GM23248 (cell line): ENCODE results near the gene CNTN4. TPM values are rescaled to one million over a fixed set of nuclear protein-coding genes. Genes with fewer than 3 reads are reported as not detected.

Experiments
- DNase-seq: peaks from one replicate; pipeline ENCODE4 v3.0.0-alpha.2; 2015
- H2AFZ ChIP-seq: fragments of 200-600 bp; sonication (generic); 2 replicates; pipeline ENCODE4 v1.6.1; 2016; ENCODE audit warnings: antibody characterized with exemption
- H3F3A ChIP-seq: fragments of 200-600 bp; sonication (generic); 2 replicates; pipeline ENCODE4 v1.6.1; 2016; ENCODE audit warnings: mild to moderate bottlenecking, antibody characterized with exemption, mixed run types; ENCODE audit not compliant: insufficient read depth
- H3K27ac ChIP-seq: fragments of 200-600 bp; sonication (generic); 2 replicates; pipeline ENCODE4 v1.5.1; 2016; ENCODE audit warnings: mild to moderate bottlenecking
- H3K27me3 ChIP-seq: fragments of 200-600 bp; sonication (generic); replicated peaks from 2 replicates; pipeline ENCODE4 v1.6.1; 2016; ENCODE audit warnings: mild to moderate bottlenecking; ENCODE audit not compliant: insufficient read depth
- H3K36me3 ChIP-seq: fragments of 200-600 bp; sonication (generic); 2 replicates; pipeline ENCODE4 v1.6.1; 2016; ENCODE audit warnings: low read depth, mild to moderate bottlenecking
- H3K4me1 ChIP-seq: fragments of 200-600 bp; sonication (generic); 2 replicates; pipeline ENCODE4 v1.6.1; 2016; ENCODE audit warnings: mild to moderate bottlenecking; ENCODE audit not compliant: insufficient read depth
- H3K4me2 ChIP-seq: fragments of 200-600 bp; sonication (generic); one replicate; pipeline ENCODE4 v1.6.1; 2016; ENCODE audit warnings: mild to moderate bottlenecking; ENCODE audit not compliant: unreplicated experiment
- H3K4me3 ChIP-seq: fragments of 200-600 bp; sonication (generic); 2 replicates; pipeline ENCODE4 v1.5.1; 2016; ENCODE audit warnings: mild to moderate bottlenecking
- H3K79me2 ChIP-seq: fragments of 200-600 bp; sonication (generic); 2 replicates; pipeline ENCODE4 v1.6.1; 2016; ENCODE audit warnings: mild to moderate bottlenecking; ENCODE audit not compliant: insufficient read depth
- H3K9ac ChIP-seq: fragments of 200-600 bp; sonication (generic); 2 replicates; pipeline ENCODE4 v1.6.1; 2016; ENCODE audit warnings: mild to moderate bottlenecking
- H3K9me2 ChIP-seq: fragments of 200-600 bp; sonication (generic); 2 replicates; pipeline ENCODE4 v1.6.1; 2016; ENCODE audit warnings: mixed run types, mild to moderate bottlenecking, moderate library complexity; ENCODE audit not compliant: insufficient read depth
- H3K9me3 ChIP-seq: fragments of 200-600 bp; sonication (generic); one replicate; pipeline ENCODE4 v1.6.1; 2017; ENCODE audit warnings: low read depth
- H4K20me1 ChIP-seq: fragments of 200-600 bp; sonication (generic); 2 replicates; pipeline ENCODE4 v1.6.0; 2016; ENCODE audit not compliant: insufficient read depth
- EZH2 ChIP-seq: fragments of 200-600 bp; sonication (generic); IDR thresholded peaks from 2 replicates; pipeline ENCODE4 v1.6.1; 2018; ENCODE audit warnings: antibody characterized with exemption, mild to moderate bottlenecking; ENCODE audit not compliant: insufficient read depth, poor library complexity, severe bottlenecking
- EZH2phosphoT487 ChIP-seq: fragments of 200-600 bp; sonication (generic); IDR thresholded peaks from 2 replicates; pipeline ENCODE4 v1.6.1; 2018; ENCODE audit warnings: antibody characterized with exemption, moderate library complexity, mild to moderate bottlenecking, low read depth; ENCODE audit not compliant: insufficient read depth
- WGBS, 2 experiments: methylation state at CpG; one replicate each; pipeline ENCODE4 v1.1.6; 2015 to 2017; ENCODE audit warnings: low lambda C conversion rate in 2 of 2, low coverage in 1 of 2; ENCODE audit errors: missing lambda C conversion rate in 2 of 2; 5-methylcytosine and 5-hydroxymethylcytosine counted together
- in situ Hi-C: fragments of 300-500 bp; cut with MboI; formaldehyde crosslinking; loops from 2 replicates; pipeline ENCODE4 v1.15.0; 2020
- polyA plus RNA-seq: library from polyadenylated mRNA; unstranded; fragments of >200 nt; fragmentation: Nextera tagmentation; extraction: Ambion mirVana; gene quantifications from 2 replicates; pipeline ENCODE4 v1.2.1, GENCODE V29; 2016
- total RNA-seq: library from RNA; depleted of rRNA; stranded (reverse); fragments of >200 nt; shearing (Covaris generic); gene quantifications from 2 replicates; pipeline ENCODE4 v1.2.3, GENCODE V29; 2014

Gene CNTN4
- total and polyA plus RNA-seq, 2 experiments from 2014 or later = not detected

DNA sequence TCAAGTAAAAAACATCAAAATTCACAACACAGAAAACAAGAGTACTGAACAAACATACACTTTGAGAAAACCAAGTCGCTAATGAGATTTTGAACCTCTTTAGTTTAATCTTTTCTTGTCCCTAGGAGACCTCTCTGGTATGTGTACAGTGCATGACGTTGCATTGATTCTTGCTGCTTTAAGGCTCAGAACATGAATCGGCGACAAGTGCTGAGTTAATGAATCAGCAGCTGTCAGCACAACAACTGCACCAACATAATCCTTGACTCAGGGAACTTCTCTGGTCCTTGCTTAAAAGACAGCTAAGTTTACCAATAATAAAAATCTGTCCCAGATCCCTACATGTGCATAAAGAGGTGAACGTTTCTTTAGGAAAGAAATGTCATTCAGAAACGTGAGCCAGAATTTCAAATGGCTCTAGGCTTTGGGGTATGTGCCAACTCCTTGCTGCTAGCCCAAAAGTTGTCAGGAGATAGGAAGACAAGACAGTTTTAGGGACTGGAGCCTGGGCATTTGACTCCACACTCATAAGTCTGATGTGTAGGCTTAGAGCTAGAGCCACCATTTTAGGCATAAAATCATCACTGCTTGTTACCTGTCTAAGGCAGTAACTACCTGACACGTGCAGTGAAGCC is 924.6 kb downstream of the CNTN4 start:
- Histone ChIP-seq H3K4me2 (no peak overlapping the region), H3K9me3 (no peaks in the 10 kb centered on the region), H2AFZ (no peak overlapping the region), H4K20me1 (no peaks in the 10 kb centered on the region), H3K4me1 (no peaks in the 10 kb centered on the region), H3K27ac (no peak overlapping the region), H3K9me2 (no peaks in the 10 kb centered on the region), H3K9ac (no peak overlapping the region), H3K27me3 (no peaks in the 10 kb centered on the region), H3K36me3 (no peaks in the 10 kb centered on the region), H3F3A (no peaks in the 10 kb centered on the region), H3K79me2 (no peaks in the 10 kb centered on the region), H3K4me3 (no peak overlapping the region)
- DNase-seq = no peak
- in situ Hi-C loops = no loop called here
- TF ChIP-seq EZH2 (no peak), EZH2phosphoT487 (no peak)
- WGBS, 2 experiments = 29 to 30% methylated on average over 7 of the region's 7 CpGs

DNA sequence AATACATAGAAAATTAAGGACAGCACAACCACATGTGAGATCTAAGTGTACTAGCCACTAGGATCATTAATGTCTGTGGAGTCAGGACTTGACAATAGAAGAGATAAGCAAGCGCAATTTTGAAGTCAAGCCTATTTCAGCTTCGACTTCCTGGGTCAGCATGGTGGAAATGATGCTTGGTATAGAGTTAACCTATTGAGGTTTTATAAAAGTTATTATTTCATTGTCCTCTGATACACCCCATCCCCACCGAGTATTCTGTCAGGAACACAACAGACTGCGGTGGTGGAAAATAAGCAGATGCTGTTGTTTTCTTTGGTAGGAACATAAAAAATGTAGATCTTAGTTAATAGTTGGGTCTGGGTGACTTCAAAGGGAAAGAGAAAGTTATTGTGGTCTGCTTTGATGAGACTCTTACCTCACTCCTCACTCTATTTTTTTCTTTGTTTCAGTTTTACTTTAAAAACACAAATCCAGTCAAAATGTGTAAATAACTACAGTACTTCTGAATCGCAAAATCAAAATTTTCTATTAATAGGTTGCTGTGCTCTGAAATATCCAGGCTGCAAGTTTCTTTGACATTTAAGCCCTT is 929.4 kb downstream of the CNTN4 start:
- H3K27ac ChIP-seq = no peak overlapping the region
- no peaks in the 10 kb centered on the region for H3K9me3 ChIP-seq
- no peaks in the 10 kb centered on the region; the same call in 1 of the 2 replicates for H4K20me1 ChIP-seq
- H3K9ac ChIP-seq = no peak overlapping the region
- no peak overlapping the region for H3K4me3 ChIP-seq
- no peaks in the 10 kb centered on the region for H3F3A ChIP-seq
- H2AFZ ChIP-seq = no peak overlapping the region
- H3K4me2 ChIP-seq = no peak overlapping the region
- H3K9me2 ChIP-seq = no peaks in the 10 kb centered on the region
- no peak for DNase-seq
- no peaks in the 10 kb centered on the region for H3K36me3 ChIP-seq
- in situ Hi-C loops = no loop called here
- no peaks in the 10 kb centered on the region for H3K79me2 ChIP-seq
- no peaks in the 10 kb centered on the region for H3K4me1 ChIP-seq
- 35 to 40% methylated on average over 5 of the region's 5 CpGs for WGBS, 2 experiments
- no peaks in the 10 kb centered on the region for H3K27me3 ChIP-seq
- TF ChIP-seq EZH2phosphoT487 = no peak
- no peak for TF ChIP-seq EZH2

DNA sequence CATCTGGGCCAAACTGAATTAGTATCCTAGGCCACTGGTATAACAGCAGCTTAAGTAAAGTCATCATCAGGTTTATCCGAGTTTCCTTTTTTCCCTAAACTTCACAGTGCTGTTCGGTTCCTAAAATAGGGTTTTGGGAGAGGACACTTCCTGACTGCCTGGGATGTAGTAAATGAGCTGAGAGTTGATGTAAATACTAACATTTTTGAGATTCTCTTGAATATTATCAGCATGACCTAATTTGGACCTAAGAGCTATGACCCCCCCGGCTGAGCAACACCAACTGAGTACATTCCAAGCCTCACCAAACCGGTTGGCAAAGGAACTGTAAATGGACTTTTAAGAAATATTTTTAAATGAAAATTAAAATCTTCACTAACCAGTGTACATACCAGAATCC is 932.7 kb downstream of the CNTN4 start:
- in situ Hi-C loops = no loop called here
- no peaks in the 10 kb centered on the region for H3K4me1 ChIP-seq
- no peaks in the 10 kb centered on the region; the same call in 1 of the 2 replicates for H4K20me1 ChIP-seq
- H3F3A ChIP-seq = no peaks in the 10 kb centered on the region
- WGBS, 2 experiments = 40 to 54% methylated on average over 4 of the region's 4 CpGs
- no peak overlapping the region for H3K4me3 ChIP-seq
- H3K9me2 ChIP-seq = no peaks in the 10 kb centered on the region
- H3K9me3 ChIP-seq = no peaks in the 10 kb centered on the region
- H3K27ac ChIP-seq = no peak overlapping the region
- no peak for TF ChIP-seq EZH2phosphoT487
- no peaks in the 10 kb centered on the region for H3K27me3 ChIP-seq
- H3K4me2 ChIP-seq = no peak overlapping the region
- H2AFZ ChIP-seq = no peak overlapping the region
- no peaks in the 10 kb centered on the region for H3K79me2 ChIP-seq
- no peak for DNase-seq
- H3K9ac ChIP-seq = no peak overlapping the region
- no peaks in the 10 kb centered on the region for H3K36me3 ChIP-seq

DNA sequence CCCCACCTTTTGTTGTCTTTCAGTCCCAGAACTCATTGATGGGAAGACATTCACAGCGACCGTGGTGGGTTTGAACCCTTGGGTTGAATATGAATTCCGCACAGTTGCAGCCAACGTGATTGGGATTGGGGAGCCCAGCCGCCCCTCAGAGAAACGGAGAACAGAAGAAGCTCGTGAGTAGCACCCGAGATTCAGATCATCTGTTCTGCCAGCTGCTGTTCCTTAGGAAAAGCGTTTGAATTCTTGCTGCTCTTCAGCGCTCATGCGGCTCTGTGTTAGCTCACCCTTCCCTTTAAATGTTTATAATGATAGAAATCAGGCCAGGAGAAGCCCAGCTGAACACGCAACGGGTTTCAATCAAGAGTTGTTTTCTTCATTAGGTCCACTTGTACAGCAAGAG is 938.5 kb downstream of the CNTN4 start:
- Histone ChIP-seq H3K9me2 (no peaks in the 10 kb centered on the region), H2AFZ (no peak overlapping the region), H4K20me1 (no peaks in the 10 kb centered on the region), H3K9ac (no peak overlapping the region), H3K79me2 (no peaks in the 10 kb centered on the region), H3K4me3 (no peak overlapping the region), H3K27ac (no peak overlapping the region), H3K36me3 (no peaks in the 10 kb centered on the region), H3K9me3 (no peaks in the 10 kb centered on the region), H3F3A (no peaks in the 10 kb centered on the region), H3K4me1 (no peaks in the 10 kb centered on the region), H3K4me2 (no peak overlapping the region), H3K27me3 (no peaks in the 10 kb centered on the region)
- DNase-seq = no peak
- TF ChIP-seq EZH2phosphoT487 (no peak), EZH2 (no peak)
- 34% methylated on average over 13 of the region's 13 CpGs for WGBS, 2 experiments
- in situ Hi-C loops = no loop called here
